Activated CD4-positive, alpha-beta T cell treated with anti-CD3 and anti-CD28 coated beads for 48 hours (primary cell): ENCODE measurements around the gene NOXRED1.

Experiments used
- DNase-seq: peaks from one replicate; pipeline ENCODE4 v3.0.0-alpha.2; 2020

The NOXRED1 gene

DNA sequence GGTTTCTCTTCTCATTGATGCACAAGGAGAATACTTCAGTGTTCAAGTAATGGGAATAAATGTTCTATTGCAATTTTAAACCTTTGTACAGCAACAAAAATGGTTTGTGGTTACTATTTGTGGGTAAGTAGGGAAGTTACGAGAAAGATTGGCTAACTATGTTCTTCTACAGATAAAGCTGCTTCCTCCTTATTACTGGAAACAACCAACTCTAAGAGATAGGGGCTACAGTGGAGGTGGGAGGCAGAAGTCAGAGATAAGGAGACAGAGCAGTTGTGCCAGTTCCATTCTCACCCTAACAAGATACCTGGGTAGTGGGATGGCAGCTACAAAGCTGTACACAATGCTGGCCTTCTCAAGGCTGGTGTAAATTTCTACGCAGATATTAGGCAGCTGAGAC is 16.2 kb downstream of the NOXRED1 start:
- no peak for DNase-seq

GRCh38 chr14:77406718-77407117 is 16.6 kb downstream of the NOXRED1 start:
- DNase-seq = no peak

- no peak for DNase-seq
These were observed 17.2 kb downstream of the NOXRED1 start for GRCh38 chr14:77406086-77406485.

- DNase-seq = no peak
These were observed 19.6 kb downstream of the NOXRED1 start for GRCh38 chr14:77403768-77404167.

DNA sequence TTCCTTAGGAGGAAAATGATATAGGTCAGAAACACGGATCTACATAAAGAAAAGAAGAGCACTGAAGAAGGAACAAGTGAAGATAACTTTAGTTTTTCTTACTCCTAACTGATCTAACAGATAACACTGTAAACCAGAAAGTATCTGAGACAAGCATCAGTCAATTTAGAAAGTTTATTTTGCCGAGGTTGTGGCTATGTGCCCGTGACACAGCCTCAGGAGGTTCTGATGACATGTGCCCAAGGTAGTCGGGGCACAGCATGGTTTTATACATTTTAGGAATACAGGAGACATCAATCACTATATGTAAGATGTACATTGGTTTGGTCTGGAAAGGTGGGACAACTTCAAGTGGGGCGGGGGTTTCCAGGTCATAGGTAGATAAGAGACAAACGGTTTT is 23.1 kb downstream of the NOXRED1 start:
- no peak for DNase-seq

GRCh38 chr14:77390188-77390587 is 33.1 kb downstream of the NOXRED1 start:
- no peak for DNase-seq

DNA sequence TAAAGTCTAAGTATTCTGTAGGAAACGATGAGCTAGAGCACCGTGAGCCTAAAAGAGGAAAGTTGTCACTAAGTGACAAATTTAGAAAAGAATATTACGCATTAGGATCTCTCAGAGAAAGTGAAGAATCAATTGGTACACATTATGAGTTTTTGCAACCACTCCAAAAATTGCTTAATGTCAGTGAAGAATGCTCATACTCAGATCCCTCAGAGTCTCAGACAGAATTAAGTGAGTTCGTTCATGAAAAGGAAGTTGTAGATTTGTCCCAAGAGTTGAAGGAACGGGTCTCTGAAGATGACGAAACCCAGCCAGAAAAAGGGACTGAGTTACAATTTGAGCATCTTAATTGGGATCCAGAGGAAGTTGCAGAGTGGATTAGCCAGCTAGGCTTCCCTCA is 44.6 kb downstream of the NOXRED1 start:
- DNase-seq = no peak

GRCh38 chr14:77377502-77377844 is 45.9 kb downstream of the NOXRED1 start:
- no peak for DNase-seq

GRCh38 chr14:77376771-77377501 is 46.4 kb downstream of the NOXRED1 start, which contains the start of the genes SAMD15 and TMED8:
SAMD15 (plus strand) TSS chr14:77377379; CDS start chr14:77377419, 40 bp downstream.
TMED8 (minus strand) TSS chr14:77377094; CDS start chr14:77377053, 41 bp downstream.
- peak; percentile 87 for DNase-seq

DNA sequence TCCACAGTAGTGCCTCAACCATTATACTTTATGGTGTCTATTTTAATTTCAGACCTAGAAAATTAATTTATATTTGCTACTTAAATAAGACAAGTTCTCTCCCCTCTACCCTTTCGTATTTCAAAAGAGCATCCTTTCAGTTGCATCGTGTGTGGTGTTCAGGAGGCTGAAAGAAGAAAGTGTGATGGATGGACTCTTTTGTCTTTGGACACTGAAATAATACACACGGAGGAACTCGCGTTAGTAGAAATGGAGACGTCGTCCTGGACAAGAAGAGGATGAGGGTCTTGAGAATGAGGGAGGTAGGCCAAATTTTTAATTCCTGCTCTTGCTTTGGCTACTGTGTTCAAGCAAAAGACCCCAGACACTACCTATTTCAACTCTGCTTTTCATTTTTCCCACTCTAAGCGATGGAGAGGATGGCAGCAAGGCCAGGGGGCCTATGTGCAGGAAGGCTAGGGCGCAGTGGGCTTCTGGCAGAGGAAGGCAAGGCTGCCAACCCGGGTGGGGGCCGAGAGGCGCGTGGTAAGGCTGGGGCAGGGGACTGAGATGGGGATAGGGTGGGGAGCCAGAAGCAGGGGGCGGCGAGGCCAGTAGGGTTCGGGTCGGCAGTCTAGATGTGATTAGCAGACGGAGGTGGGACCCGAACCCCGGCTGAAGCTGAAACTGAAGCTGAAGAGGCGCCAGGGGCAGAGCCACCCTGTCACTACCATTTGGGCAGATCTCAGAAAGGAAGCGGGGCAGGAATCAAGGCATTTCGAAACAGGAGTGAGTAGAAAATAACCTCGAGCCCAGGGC is 47.2 kb downstream of the NOXRED1 start:
- peak; percentile 60 for DNase-seq

DNA sequence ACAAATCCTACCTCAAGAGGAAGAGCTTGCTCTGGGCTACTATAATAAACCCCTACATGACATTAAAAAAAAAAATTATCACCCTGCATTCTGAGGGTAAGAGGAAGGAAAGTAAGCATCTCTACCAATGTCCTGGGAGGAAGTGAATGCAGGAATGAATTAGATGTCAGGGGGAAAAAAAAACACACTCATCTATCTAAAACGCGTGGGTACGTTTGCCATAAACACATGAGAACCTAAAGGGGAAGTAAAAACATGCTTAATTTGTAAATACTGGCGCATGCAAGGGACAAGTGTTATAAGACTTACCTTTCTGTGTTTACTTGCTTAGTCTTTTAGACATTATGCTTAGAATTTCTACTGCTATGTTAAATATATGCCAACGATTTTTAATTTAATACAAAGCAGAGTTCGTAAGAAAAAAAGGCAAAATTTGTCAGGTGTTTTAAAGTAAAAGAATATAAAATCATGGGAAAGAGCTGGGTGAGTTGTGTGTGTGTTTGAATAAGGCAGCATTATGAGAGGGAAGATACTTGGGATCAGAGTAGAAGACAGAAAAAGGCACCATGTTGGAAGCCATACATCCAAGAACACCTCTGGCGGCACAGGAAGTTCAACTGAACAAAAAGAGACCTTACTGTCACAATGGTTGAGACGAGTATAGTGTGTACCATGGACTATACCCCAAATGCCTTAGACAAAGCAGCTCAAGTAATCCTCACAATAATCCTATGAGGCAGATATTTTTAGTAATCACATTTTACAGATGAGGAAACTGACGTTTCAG is 48.0 kb downstream of the NOXRED1 start:
- no peak for DNase-seq

GRCh38 chr14:77372304-77372841 is 51.0 kb downstream of the NOXRED1 start:
- no peak for DNase-seq

GRCh38 chr14:77369285-77369684 is 54.0 kb downstream of the NOXRED1 start:
- no peak for DNase-seq

GRCh38 chr14:77364146-77364545 is 59.2 kb downstream of the NOXRED1 start:
- no peak for DNase-seq

DNA sequence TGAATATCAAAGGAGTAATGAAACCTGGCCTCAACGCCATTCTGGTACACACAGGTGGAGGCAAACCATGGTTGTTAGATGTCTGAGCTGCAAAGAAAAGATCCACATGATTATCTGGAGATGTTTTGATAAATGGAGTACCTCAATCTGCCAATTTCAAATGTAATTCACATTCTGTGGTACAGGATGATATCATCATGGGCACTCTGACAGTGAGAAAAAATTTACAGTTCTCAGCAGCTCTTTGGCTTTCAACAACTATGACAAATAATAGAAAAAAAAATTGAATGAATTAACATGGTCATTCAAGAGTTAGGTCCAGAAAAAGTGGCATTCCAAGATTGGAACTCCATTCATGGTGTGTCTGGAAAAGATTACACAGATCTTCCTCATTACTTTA is 63.7 kb downstream of the NOXRED1 start:
- no peak for DNase-seq

DNA sequence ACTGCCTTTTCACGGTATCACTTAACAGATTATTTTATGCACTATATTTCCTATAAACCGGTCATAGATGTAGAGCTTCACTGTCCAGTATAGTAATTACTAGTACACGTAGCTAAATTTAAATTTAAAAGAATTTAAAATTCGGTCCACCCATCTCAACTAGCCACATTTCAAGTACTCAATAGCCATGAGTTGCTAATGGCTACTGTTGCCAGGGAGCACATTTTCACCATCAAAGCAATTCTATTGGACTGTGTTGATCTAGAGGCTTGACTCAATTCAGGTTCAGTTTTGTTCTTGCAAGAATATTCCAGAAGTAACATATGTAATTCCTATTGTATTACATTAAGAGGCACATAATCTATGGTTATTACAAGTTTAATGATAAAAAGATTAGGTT is 66.4 kb downstream of the NOXRED1 start:
- DNase-seq = no peak

- DNase-seq = no peak
These were observed 67.5 kb downstream of the NOXRED1 start for GRCh38 chr14:77355811-77356210.

GRCh38 chr14:77353469-77354141 is 69.7 kb downstream of the NOXRED1 start:
- DNase-seq = no peak

GRCh38 chr14:77347751-77348150 is 75.6 kb downstream of the NOXRED1 start:
- DNase-seq = no peak

GRCh38 chr14:77346495-77346894 is 76.8 kb downstream of the NOXRED1 start:
- DNase-seq = no peak

DNA sequence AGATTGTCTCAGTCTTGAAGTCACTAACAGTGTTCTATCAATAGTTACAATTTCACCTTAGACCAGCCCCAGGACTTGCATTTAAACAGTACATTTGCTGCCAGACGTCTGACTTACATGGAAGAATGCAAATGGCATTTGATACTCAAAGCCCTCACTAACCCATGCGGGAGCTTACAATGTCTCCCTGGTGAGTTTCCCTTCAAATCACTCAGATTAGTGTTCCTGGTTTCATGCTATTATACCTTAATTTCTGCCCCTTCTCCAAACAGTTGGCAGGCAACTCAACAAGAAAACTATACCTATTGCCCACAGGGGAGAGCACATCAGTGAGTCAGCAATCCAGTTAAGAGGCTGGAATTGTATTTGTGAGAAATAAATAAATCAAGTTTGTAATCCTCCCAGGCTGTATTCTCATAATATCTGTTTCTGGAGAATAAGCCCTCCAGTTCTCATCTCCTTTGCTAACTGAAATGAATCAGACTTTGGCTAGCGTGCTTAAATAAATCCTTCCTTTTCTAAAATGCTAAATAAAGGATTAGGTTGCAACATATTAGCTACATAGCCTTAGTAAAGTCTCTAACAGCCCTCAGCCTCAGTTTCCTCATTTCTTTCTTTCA is 78.8 kb downstream of the NOXRED1 start:
- DNase-seq = no peak
